HK-2 (cell line): ENCODE measurements around the gene GSTM1.
"Not testable (repeated sequence)": the region's sequence is repeated elsewhere in the genome, so short reads cannot be mapped to it uniquely, and the experiment has no call there.

Experiments used
- DNase-seq: peaks from one replicate; pipeline ENCODE4 v3.0.0-alpha.2; 2018; ENCODE audit not compliant: unreplicated experiment

GSTM1 gene

DNA sequence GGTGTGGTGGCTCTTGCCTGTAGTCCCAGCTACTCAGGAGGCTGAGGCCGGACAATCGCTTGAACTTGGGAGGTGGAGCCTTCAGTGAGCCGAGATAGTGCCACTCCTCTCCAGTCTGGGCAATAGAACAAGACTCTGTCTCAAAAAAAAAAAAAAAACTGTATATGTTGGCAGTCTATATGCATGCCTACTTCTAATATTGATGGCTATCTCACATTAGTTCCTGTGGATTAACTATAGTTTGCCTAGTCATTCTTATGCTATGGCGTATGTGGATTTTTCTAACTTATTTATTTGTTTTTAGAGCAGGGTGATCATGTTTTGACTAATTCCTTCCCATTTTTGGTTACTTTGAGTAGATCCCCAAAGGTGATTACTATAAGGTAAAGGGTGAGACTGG is 9.4 kb downstream of the GSTM1 start:
- DNase-seq, result no peak

DNA sequence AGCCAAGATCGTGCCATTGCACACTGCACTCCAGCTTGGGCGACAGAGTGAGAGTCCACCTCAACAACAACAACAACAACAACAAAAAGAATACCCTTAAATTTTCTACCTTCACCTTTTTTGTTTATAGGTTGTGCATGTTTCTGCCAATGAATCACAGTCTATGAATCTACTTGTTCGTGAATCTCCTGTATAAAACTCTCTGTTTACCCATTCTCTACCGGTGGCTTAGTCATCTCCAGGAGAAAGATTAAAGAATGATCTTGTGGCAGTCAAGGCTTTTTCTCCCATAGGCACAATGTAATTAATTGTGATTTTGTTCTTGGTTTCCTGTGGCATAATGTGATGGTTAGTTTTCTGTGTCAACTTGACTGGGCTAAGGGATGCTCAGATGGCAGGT is 10.2 kb downstream of the GSTM1 start:
- not testable (repeated sequence) for DNase-seq

DNA sequence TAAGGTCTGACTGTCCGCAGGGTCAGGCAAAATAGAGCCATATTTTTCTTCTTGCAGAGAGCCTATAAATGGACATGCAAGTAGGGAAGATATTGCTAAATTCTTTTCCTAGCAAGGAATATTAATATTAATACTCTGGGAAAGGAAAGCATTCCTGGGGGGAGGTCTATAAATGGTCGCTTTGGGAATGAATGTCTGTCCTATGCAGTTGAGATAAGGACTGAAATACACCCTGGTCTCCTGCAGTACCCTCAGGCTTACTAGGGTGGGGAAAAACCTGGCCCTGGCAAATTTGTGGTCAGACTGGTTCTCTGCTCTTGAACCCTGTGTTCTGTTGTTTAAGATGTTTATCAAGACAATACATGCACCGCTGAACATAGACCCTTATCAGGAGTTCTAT is 15.3 kb downstream of the GSTM1 start:
- DNase-seq, result not testable (repeated sequence)

DNA sequence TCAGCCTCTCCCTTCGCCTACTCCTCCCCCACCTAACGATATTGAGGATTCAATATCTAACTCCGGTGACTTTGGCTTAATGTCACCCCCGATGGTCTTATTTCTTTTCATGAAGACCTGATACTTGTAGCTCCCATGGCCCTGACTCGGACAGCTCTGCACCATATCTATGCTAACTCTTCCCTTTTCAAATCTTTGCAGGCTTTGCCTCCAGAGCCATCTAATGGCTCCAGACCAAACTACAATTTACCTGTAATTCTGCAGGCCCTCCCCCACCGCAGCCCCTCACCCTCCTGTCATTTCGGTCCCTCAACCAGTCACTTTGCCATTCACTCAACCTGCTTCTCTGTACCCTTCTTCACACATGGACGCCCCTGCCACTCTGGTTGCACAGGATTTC is 16.6 kb downstream of the GSTM1 start:
- DNase-seq, result no peak

DNA sequence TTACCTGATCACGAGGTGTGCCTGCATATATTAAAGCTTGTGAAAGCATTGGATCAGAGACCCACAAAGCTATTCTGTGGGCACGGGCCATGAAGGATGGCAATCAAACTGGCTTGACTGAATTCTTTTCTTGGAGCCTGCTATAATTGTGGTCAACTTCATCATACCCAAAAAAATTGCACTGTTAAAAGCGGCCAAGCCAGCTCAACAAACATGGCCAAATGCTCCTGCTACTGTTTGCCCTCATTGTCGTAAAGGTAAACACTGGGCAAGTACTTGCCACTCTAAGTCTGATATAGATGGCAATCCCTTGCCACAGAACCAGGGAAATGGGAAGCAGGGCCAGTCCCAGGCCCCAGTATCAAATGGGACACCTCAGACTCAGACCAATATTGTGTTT is 17.8 kb downstream of the GSTM1 start:
- no peak for DNase-seq

DNA sequence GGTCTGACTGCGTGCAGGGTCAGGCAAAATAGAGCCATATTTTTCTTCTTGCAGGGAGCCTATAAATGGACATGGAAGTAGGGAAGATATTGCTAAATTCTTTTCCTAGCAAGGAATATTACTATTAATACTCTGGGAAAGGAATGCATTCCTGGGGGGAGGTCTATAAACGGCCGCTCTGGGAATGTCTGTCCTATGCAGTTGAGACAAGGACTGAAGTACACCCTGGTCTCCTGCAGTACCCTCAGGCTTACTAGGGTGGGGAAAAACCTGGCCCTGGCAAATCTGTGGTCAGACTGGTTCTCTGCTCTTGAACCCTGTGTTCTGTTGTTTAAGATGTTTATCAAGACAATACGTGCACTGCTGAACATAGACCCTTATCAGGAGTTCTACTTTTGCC is 21.3 kb downstream of the GSTM1 start:
- DNase-seq, result not testable (repeated sequence)

DNA sequence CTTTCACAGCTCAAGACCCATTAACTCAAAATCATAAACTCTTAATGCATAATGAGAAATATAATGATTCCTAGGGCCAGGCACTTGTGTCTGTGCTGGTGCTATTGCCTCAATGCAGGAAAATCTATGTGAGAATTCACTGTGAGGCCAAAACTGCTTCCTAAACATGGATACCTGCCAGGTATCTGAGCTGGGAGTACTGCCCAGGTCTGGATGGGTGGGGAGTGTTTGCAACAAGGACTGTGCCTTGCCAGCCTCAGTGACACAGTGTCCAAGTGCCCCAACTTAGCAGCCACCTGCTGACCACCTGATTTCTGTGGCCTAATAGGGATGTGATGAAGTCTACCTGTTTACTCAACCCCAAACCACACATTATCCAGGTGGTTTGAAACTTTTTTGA is 22.2 kb downstream of the GSTM1 start:
- DNase-seq, result not testable (repeated sequence)

DNA sequence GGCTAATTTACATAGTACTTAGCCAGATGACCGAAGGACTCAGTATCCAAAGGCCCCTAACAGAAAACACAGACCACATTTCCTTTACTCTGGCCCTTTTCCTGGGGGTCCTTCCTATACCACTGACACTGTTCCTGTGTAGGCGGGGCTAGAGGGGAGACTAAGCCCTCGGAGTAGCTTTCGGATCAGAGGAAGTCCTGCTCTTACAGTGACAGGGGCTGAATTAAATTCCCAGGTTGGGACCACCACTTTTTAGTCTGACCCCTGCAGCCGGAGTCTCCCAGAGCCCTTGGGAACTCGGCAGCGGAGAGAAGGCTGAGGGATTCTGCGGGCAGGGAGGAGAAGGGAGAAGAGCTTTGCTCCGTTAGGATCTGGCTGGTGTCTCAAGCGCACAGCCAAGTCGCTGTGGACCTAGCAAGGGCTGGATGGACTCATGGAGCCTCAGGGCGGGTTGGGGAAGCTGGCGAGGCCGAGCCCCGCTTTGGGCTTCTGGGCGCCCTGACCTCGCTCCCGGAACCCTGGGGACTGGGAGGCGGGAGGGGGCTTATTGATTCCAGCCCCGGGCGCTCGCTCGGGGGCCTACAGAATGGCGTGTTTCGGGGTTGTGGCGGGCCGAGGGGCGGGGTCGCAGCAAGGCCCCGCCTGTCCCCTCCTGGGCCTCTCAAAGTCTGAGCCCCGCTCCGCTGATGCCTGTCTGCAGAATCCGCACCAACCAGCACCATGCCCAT is 24.1 kb downstream of the GSTM1 start, which contains the start of gene GSTM5:
TSS of gene GSTM5 (plus strand) at position 659 of the 728 bp plus-strand sequence. CDS start at position 721, 62 bp downstream.
- DNase-seq, result not testable (repeated sequence)

DNA sequence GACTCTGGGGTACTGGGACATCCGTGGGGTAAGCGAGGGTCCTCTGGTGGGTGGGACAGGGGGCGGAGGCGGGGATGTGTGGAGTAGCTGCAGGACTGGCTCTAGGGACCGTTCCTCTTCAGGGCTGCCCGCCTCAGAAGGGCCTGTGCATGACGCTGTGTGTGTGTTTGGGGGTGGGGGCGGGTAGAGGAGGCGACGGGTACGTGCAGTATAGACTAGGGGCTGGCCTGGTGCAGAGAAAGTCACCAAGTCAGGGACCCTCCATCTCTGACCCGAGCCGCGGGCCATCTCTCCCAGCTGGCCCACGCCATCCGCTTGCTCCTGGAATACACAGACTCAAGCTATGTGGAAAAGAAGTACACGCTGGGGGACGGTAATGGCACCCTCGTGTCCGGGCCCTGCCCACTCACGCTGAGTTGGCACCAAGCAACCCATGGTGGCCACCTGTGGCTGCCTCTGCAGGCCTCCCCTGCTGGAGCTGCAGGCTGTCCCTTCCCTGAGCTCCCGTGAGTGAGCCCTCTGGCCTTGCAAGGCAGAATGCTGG is 24.8 kb downstream of the GSTM1 start:
- no peak for DNase-seq

DNA sequence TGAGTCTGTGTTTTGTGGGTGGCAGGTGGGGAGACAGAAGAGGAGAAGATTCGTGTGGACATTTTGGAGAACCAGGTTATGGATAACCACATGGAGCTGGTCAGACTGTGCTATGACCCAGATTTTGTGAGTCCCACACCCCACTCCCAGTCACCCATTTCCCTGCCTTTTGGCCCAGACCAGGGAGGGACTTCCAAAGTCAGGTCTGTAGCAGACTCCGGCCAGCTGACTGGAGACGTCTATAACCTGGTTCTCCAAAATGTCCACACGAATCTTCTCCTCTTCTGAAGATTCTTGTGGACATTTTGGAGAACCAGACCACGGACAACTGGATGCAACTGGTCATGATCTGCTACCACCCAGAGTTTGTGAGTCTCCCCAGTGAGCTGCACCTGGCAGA is 26.0 kb downstream of the GSTM1 start:
- no peak for DNase-seq

DNA sequence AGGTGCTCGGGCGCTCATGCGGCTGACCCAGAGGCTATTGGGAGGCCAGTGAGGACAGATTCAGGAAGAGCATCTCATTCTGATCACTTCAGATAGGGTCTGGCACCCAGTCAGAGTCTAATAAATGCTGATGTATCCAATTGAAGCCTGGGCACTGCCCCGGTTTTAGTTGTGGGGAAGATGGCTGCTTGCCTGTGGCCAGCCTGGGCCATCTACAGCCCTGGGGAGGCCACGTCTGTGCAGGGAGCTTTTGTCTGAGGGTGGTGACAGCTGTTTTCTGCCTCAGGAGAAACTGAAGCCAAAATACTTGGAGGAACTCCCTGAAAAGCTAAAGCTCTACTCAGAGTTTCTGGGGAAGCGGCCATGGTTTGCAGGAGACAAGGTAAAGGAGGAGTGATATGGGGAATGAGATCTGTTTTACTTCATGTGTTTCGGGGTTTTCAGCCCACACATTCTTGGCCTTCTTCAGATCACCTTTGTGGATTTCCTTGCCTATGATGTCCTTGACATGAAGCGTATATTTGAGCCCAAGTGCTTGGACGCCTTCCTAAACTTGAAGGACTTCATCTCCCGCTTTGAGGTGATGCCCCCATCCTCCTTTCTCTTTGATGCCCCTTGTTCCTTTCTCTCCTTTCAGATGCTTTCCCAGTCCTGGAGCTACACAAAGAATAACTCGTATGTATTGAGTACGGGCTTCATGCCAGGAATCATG is 27.2 kb downstream of the GSTM1 start:
- no peak for DNase-seq

DNA sequence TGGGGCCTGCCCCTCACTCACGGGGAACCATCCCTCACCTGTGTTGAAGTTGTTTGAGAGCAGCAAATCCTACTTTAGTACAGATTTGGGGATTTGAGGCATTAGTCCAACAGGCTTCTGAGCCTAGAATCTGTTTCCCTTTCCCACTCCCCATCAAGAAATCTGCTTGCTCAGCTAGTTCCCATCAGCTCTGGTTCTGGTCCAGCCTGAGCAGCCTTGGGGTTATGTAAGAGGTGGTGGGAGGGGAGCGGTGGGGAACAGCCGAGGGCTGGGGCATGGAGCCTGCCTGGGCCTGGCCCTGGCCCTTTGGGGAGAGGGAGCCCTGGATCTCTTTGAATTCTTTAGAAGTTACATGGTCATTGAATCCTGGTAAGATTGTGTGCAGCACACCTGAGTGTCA is 28.5 kb downstream of the GSTM1 start:
- no peak for DNase-seq

DNA sequence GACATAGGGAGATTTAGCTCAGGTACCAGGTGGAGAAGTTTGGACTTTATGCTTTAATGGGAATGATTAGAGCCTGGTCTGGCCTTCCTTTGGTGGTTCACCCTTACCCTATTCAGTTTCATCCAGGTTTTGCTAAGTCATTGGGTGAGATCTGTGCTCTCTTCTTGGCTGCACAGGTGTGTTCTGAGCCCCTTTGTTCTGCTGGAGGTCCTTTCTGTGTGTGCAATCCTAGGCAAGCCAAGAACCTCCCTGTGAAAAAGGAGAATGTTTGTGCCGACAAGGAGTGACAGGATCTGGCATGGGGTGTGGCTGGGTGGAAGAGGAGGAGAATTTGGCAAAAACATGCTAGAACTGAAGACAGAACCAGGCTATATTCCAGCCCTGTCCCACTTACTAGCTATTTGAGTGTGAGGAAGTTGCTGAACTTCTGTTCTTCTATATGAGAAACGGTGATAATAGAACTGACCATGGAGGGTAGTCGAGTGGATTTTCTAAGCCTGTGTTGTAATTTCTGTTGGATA is 29.0 kb downstream of the GSTM1 start:
- DNase-seq, result no peak

DNA sequence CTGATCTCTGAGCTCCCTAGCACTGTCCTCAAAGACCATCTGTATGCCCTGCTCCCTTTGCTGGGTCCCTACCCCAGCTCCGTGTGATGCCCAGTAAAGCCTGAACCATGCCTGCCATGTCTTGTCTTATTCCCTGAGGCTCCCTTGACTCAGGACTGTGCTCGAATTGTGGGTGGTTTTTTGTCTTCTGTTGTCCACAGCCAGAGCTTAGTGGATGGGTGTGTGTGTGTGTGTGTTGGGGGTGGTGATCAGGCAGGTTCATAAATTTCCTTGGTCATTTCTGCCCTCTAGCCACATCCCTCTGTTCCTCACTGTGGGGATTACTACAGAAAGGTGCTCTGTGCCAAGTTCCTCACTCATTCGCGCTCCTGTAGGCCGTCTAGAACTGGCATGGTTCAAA is 30.1 kb downstream of the GSTM1 start:
- no peak for DNase-seq

DNA sequence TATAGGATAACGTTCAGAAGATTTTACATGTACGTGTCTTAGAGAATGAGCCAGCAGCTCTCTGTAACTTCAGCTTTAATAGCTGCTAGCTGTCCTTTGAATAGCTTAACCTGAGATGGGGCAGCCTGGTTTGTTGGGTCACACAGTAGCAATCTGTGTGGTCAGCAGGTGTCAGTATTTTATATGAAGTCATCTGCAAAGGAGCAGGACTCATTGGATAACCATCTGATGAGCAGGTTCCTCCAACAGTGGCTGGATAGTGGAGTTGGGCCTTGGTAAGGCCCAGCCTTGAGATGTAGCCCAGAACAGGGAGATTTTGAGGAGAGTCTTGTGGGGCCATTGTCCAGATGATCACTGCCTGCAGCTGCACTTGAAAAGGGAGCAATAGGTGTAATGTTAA is 30.9 kb downstream of the GSTM1 start:
- DNase-seq, result no peak

DNA sequence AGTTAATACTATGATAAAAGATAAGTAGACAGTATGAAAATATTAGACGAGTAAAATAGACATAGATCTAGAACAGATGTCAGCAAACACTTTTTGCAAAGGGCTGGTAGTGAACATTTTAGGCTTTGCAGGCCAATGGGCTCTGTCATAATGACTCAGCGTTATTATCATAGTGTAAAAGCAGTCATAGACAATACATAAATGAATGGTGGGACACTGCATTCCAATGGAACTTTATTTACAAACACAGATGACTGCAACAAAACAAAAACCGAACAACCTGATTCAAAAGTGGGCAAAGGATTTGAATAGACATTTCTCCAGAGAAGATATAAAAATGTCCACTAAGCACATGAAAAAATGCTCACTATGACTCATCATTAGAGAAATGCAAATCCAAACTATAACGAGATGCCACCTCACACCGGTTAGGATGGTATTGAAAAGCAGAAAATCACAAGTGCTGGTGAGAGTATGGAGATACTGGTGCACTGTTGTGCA is 31.8 kb downstream of the GSTM1 start:
- no peak for DNase-seq

DNA sequence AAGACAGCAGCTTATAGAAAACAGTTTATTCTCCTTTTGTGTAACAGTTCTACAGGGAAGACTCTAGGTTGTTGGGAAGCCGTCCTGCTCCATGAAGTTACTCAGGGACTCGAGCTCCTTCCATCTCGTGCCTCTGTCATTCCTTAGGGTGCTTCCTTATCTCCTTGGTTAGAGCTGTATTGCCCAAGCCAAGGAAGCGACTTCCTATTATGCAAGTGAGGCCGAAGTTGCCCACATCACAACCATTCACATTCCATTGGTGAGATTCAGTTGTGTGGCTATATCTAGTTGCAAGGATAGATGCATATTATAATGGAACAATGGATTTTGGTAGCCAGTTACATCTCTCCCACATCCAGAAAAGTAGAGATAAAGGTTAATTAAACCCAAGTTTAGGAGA is 33.4 kb downstream of the GSTM1 start:
- no peak for DNase-seq

DNA sequence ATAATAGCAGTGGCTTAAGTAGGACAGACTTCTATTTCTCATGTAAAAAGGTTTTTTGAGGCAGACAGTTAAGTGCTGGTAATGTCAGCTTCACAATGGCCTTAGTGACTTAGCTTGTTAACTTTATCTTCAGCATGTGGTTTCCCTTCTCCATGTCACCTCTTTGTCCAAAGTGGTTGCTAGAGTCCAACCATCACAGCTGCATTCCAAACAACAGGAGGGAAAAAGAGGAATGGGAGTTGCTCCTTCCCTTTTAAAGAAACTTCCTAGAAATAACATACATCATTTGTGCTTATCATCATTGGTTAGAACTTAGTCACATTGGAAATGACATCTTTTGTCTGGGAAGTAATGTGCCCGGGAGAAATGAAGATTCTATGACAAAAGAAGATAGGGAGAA is 34.4 kb downstream of the GSTM1 start:
- DNase-seq, result no peak

DNA sequence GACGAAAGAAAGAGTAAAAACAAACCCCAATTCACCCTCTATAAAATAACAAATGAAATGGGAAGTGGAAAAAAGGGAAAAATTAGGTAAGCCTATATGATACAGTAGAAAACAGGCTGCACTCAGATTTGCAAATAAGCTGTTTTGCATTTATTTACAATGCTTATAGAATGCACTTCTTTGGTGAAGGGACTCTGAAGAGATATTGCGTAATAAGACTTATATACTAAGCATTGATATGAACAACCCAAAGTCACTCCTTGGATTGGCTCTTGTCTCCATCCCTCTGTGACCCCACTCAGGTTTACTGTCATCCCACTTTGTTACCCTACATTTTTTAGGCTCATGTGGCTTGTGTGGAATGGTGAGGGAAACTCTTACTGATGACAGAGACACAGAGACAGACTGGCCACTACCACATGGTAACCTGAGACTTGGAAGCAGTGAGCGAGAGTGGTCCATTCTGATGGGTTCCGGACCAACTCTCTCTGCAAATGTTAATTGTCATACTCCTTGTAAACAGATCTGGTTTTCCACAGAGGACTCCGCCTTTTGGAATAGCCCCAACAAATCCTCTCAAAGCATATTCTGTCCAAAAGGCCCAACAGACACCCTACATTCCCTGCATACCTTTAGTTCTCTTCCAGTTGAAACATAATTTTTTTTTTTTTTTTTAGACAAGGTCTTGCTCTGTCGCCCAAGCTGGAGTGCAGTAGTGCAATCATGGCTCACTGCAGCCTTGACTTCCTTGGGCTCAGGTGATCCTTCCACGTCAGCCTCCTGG is 35.5 kb downstream of the GSTM1 start:
- no peak for DNase-seq

DNA sequence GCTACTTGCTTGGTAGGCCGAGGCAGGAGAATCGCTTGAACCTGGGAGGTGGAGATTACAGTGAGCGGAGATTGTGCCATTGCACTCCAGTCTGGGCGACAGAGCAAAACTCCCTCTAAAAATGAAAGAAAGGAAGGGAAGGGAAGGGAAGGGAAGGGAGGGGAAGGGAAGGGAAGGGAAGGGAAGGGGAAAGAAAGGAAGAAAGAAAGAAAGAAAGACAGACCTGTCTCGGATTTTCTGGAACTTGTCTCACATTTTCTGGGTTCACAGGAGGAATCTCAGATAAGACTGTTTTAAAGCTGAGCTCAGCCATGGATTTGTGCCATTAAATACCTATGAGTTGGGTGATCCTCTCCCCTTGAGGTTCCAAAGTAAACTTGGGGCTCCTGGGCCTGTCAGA is 37.3 kb downstream of the GSTM1 start:
- no peak for DNase-seq

DNA sequence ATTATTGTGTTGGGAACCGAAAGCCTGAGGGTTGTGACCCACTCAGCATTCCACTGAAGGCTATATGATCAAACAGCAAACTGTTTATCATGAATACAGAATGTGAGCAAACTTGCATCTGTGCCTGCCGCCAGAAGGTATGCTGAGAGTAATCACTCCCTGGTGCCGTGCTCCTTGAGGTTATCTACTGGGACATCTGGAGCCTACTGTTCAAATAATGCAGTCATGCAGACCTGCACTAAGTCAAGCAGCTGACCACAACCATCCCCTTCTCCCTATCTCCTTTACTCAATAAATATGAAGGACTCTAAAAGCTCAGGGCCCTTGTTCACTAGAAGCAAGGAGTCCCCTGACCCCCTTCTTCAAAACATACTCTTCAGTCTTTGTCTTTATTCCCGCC is 37.9 kb downstream of the GSTM1 start:
- DNase-seq, result no peak

DNA sequence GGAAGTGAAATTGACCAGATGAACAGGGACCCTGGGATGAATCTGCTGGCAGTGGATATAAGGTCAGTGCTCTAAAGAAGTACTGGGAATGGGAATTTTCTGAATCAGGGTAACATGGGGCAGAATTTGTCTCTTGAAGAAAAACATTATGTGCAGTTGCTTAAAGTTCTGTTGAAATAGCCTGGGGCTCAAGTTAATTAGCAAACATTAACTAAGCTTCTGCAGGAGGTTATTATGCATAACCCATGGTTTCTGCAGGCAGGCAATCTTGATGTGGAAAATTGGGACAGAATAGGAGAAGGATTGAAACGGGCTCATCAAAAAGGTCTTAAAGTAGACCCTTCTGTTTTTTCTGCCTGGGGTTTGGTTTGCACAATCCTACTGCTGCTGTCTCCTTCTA is 38.4 kb downstream of the GSTM1 start:
- no peak for DNase-seq
